K562 (cell line): ENCODE measurements around the gene NOC4L. TPM values are rescaled to one million over a fixed set of nuclear protein-coding genes. Genes with fewer than 3 reads are reported as not detected.

Experiments used
- ATAC-seq: fragments of 200-7000 bp; cut with Tn5 transposase; 3 replicates; pipeline ENCODE4 v1.9.1; 2020; ENCODE audit warnings: moderate library complexity
- BruUV-seq: library from RNA; stranded (reverse); fragments of 400-500 nt; replicated peaks from 2 replicates; lab custom pipeline; 2021; lab: Mats Ljungman, UMichigan
- CTCF ChIA-PET: fragments of 300-600 bp; formaldehyde crosslinking; extraction: SDS; loops from one replicate; lab custom pipeline; 2021; ENCODE audit warnings: low intra/inter-chr PET ratio; lab: Yijun Ruan, JAX
- POLR2A ChIA-PET: fragments of 300-600, 350-650 bp; sonication (Branson Sonifier 250); formaldehyde crosslinking; extraction: SDS; loops from one replicate; lab custom pipeline; 2021; ENCODE audit warnings: antibody characterized with exemption, inconsistent platforms; lab: Yijun Ruan, JAX
- DNase-seq, 4 experiments: peaks; one replicate each; pipeline versions ENCODE4 v3.0.0 to v3.0.0-alpha.2; 2011 to 2018; ENCODE audit warnings: low spot score in 3 of 4, mixed read lengths in 3 of 4; ENCODE audit errors: extremely low read depth in 1 of 4
- FAIRE-seq: peaks from 2 replicates; lab custom pipeline; 2011; peaks lifted over from hg19 to GRCh38; lab: Jason Lieb, UNC
- H2AFZ ChIP-seq: 2 replicates; pipeline ENCODE4 v1.6.0; 2011; ENCODE audit warnings: low read depth, low read length, control low read depth, inconsistent platforms
- H3K27ac ChIP-seq: fragments of 200-600 bp; 3 replicates; pipeline ENCODE4 v1.8.0; 2011; ENCODE audit warnings: low read depth, mild to moderate bottlenecking, control low read depth, inconsistent platforms, low read length, moderate library complexity, mixed read lengths; ENCODE audit errors: extremely low read depth
- H3K27me3 ChIP-seq, 2 experiments: fragments of 300-600 bp in 1 of 2; 2 replicates in 1 of 2; 3 replicates in 1 of 2; pipeline versions ENCODE4 v1.6.0 to v1.8.0; 2011; ENCODE audit warnings: inconsistent platforms in 2 of 2, low read length in 2 of 2, mild to moderate bottlenecking in 1 of 2, mixed read lengths in 1 of 2, moderate library complexity in 1 of 2; ENCODE audit not compliant: control insufficient read depth in 2 of 2, insufficient read depth in 2 of 2
- H3K36me3 ChIP-seq: fragments of 300-600 bp; 3 replicates; pipeline ENCODE4 v1.8.0; 2011; ENCODE audit warnings: mild to moderate bottlenecking, low read length, inconsistent platforms; ENCODE audit not compliant: control insufficient read depth, insufficient read depth
- H3K4me1 ChIP-seq, 2 experiments: fragments of 200-600 bp in 1 of 2; replicated peaks in 1 of 2; 2 replicates in 1 of 2; 3 replicates in 1 of 2; pipeline versions ENCODE4 v1.5.1 to v1.8.0; 2011; ENCODE audit warnings: inconsistent platforms in 2 of 2, low read length in 2 of 2, mild to moderate bottlenecking in 1 of 2, mixed read lengths in 1 of 2, moderate library complexity in 1 of 2; ENCODE audit not compliant: control insufficient read depth in 2 of 2, insufficient read depth in 2 of 2
- H3K4me2 ChIP-seq: 2 replicates; pipeline ENCODE4 v1.6.1; 2011; ENCODE audit warnings: low read length, control low read depth, inconsistent platforms, mixed read lengths; ENCODE audit not compliant: insufficient read depth
- H3K4me3 ChIP-seq: fragments of 200-600 bp; sonication (generic), shearing (Covaris generic); 2 replicates; pipeline ENCODE4 v1.5.1; 2016; ENCODE audit warnings: control low read depth, inconsistent platforms
- H3K79me2 ChIP-seq: fragments of 200-600 bp; 3 replicates; pipeline ENCODE4 v1.8.0; 2011; ENCODE audit warnings: low read length, inconsistent platforms; ENCODE audit not compliant: control insufficient read depth, insufficient read depth
- H3K9ac ChIP-seq, 2 experiments: 2 replicates each; pipeline versions ENCODE4 v1.6.0 to v1.6.1; 2011; ENCODE audit warnings: low read depth in 2 of 2, low read length in 2 of 2, control low read depth in 1 of 2, inconsistent platforms in 1 of 2, mild to moderate bottlenecking in 1 of 2, mixed read lengths in 1 of 2; ENCODE audit not compliant: insufficient read depth in 1 of 2
- H3K9me1 ChIP-seq: one replicate; pipeline ENCODE4 v1.6.0; 2011; ENCODE audit warnings: inconsistent platforms, mild to moderate bottlenecking, low read length, moderate library complexity; ENCODE audit not compliant: control insufficient read depth, insufficient read depth
- H3K9me3 ChIP-seq: replicated peaks from 2 replicates; pipeline ENCODE4 v1.5.1; 2011; ENCODE audit warnings: low read depth, low read length, inconsistent platforms; ENCODE audit not compliant: control insufficient read depth, insufficient read depth
- H4K20me1 ChIP-seq: replicated peaks from 2 replicates; pipeline ENCODE4 v1.6.1; 2011; ENCODE audit warnings: low read length, inconsistent platforms, mixed read lengths; ENCODE audit not compliant: control insufficient read depth, insufficient read depth
- JUND ChIP-seq, 2 experiments: IDR thresholded peaks; 2 replicates in 1 of 2; 3 replicates in 1 of 2; pipeline ENCODE4 v1.6.1; 2011; ENCODE audit warnings: borderline replicate concordance in 2 of 2, low read depth in 2 of 2, low read length in 2 of 2, improper control_type of control experiment in 1 of 2, missing biosample characterization in 1 of 2, missing genetic modification characterization in 1 of 2, missing genetic modification reagents in 1 of 2
- POLR2G ChIP-seq: fragments of 200-400 bp; formaldehyde crosslinking; IDR thresholded peaks from 2 replicates; pipeline ENCODE4 v1.6.1; 2017; ENCODE audit warnings: low read depth, mild to moderate bottlenecking, antibody characterized with exemption, low read length, moderate library complexity
- WGBS: fragments of 100-300 bp; shearing (Covaris generic); methylation state at CpG from one replicate; pipeline ENCODE4 v1.1.6; 2016; ENCODE audit warnings: low coverage, mixed read lengths; ENCODE audit not compliant: insufficient coverage; ENCODE audit errors: missing lambda C conversion rate; 5-methylcytosine and 5-hydroxymethylcytosine counted together
- in situ Hi-C: fragments of 300-500 bp; cut with MboI; formaldehyde crosslinking; loops from 4 replicates; pipeline ENCODE4 v1.15.0; 2018; ENCODE audit warnings: inconsistent platforms, mixed read lengths
- intact Hi-C: fragments of 100-400 bp; cut with micrococcal nuclease; formaldehyde crosslinking; loops from 2 replicates; pipeline ENCODE4 v1.14.2; 2022
- polyA plus RNA-seq, 8 experiments: library from polyadenylated mRNA; depleted of rRNA in 4 of 8; stranded (reverse) in 5 of 8; unstranded in 3 of 8; fragments of >200 nt; fragmentation: Nextera tagmentation in 2 of 8; fragmentation: Illumina TruSeq in 1 of 8; extraction: Ambion mirVana in 2 of 8; extraction: Trizol in 1 of 8; gene quantifications; 2 replicates each; pipeline versions ENCODE4 v1.2.1 to v1.2.3, GENCODE V29; 2011 to 2014; ENCODE audit warnings: inconsistent platforms in 1 of 8, missing spikeins in 1 of 8
- total RNA-seq, 7 experiments: library from RNA; depleted of rRNA in 6 of 7; stranded (reverse); fragments of >200 nt in 6 of 7; fragmentation: Illumina TruSeq in 2 of 7; extraction: Trizol in 2 of 7; gene quantifications; 2 replicates each; pipeline versions ENCODE4 v1.2.1 to v1.2.3, GENCODE V29; 2011 to 2021; ENCODE audit warnings: low replicate concordance in 1 of 7

Gene NOC4L
- total and polyA plus RNA-seq, 9 of the 15 experiments (the other 6 are each of a cell fraction or from before 2014, with no cell fraction given): 1.3 to 77.0 (median 20.0) TPM

GRCh38 chr12:132154341-132154761 lies 10.1 kb downstream of the NOC4L start:
- in situ Hi-C loops (no loop called here), intact Hi-C loops (loop anchor here (10.0 kb wide), 2 partner anchors 60 to 260 kb away; no protein-coding TSS in a partner anchor)
- TF ChIP-seq POLR2G (peak; percentile 34; the same call in 1 of the 2 replicates), JUND (IDR thresholded peaks at IDR 0.05; ENCODE audit: borderline replicate concordance, low read depth, low read length) (no peak), JUND (tag; IDR thresholded peaks at IDR 0.05; ENCODE audit: borderline replicate concordance, low read depth, low read length) (no peak)
- ATAC-seq (peak; percentile 7; the same call in 1 of the 3 replicates), DNase-seq (no peak), FAIRE-seq (no peak)
- peak overlapping the region in 1 of 2 experiments; percentile 3; a peak in 1 of 4 replicates for H3K9ac ChIP-seq
- no peak overlapping the region for H3K4me2 ChIP-seq
- ChIA-PET CTCF (interaction anchor here (0.7 kb wide), 1 partner anchor 767 kb away, joined by 3 read pairs; no protein-coding TSS in a partner anchor), POLR2A (no interaction called here)
- peaks cover 23% of the 10 kb centered on the region for H3K9me3 ChIP-seq
- no TSS peak for BruUV-seq
- WGBS: 79% methylated on average over 17 of the region's 21 CpGs
- H3K4me3 ChIP-seq: no peak overlapping the region
- no peaks in the 10 kb centered on the region for H3K9me1 ChIP-seq
- no peaks in the 10 kb centered on the region; a peak in 1 of 5 replicates for H3K27me3 ChIP-seq
- peaks cover 0 to 33% of the 10 kb centered on the region in 2 experiments; a peak in 2 of 5 replicates for H3K4me1 ChIP-seq
- no peak overlapping the region for H3K27ac ChIP-seq
- H2AFZ ChIP-seq: no peak overlapping the region
- peaks cover 48% of the 10 kb centered on the region for H3K36me3 ChIP-seq
- H4K20me1 ChIP-seq: no peaks in the 10 kb centered on the region; the same call in 1 of the 2 replicates
- H3K79me2 ChIP-seq: no peaks in the 10 kb centered on the region
